HepG2 (cell line): ENCODE measurements around the gene CTU2. TPM values are rescaled to one million over a fixed set of nuclear protein-coding genes. Genes with fewer than 3 reads are reported as not detected.

ENCODE experiments used
- ATAC-seq: fragments of 200-7000 bp; cut with Tn5 transposase; 3 replicates; pipeline ENCODE4 v1.9.1; 2020; ENCODE audit warnings: mild to moderate bottlenecking, moderate library complexity
- BruUV-seq: library from RNA; stranded (reverse); fragments of 400-500 nt; replicated peaks from 2 replicates; lab custom pipeline; 2021; lab: Mats Ljungman, UMichigan
- CTCF ChIA-PET: fragments of 300-600 bp; formaldehyde crosslinking; extraction: SDS; loops from one replicate; lab custom pipeline; 2021; ENCODE audit warnings: low total read pairs, inconsistent platforms, low intra/inter-chr PET ratio; lab: Yijun Ruan, JAX
- POLR2A ChIA-PET: fragments of 350-600 bp; sonication (Branson Sonifier 250); formaldehyde crosslinking; loops from one replicate; lab custom pipeline; 2020; ENCODE audit warnings: antibody characterized with exemption, inconsistent platforms; lab: Yijun Ruan, JAX
- DNase-seq: peaks from one replicate; pipeline ENCODE4 v3.0.0-alpha.2; 2015; ENCODE audit warnings: low spot score
- FAIRE-seq: peaks from 3 replicates; lab custom pipeline; 2011; peaks lifted over from hg19 to GRCh38; lab: Jason Lieb, UNC
- H2AFZ ChIP-seq: one replicate; pipeline ENCODE4 v1.6.1; 2011; ENCODE audit warnings: low read length, inconsistent platforms
- H3K27ac ChIP-seq: fragments of 300-600 bp; 3 replicates; pipeline ENCODE4 v1.8.0; 2011; ENCODE audit warnings: mixed run types, mild to moderate bottlenecking, mixed read lengths, low read length, inconsistent platforms; ENCODE audit not compliant: insufficient read depth; ENCODE audit errors: extremely low read length
- H3K27me3 ChIP-seq, 2 experiments: fragments of 200-600 bp in 1 of 2; 2 replicates in 1 of 2; 3 replicates in 1 of 2; pipeline versions ENCODE4 v1.6.0 to v1.8.0; 2011; ENCODE audit warnings: low read length in 2 of 2, mild to moderate bottlenecking in 2 of 2, moderate library complexity in 2 of 2, inconsistent platforms in 1 of 2; ENCODE audit not compliant: insufficient read depth in 2 of 2, control insufficient read depth in 1 of 2
- H3K36me3 ChIP-seq, 2 experiments: fragments of 200-600 bp in 1 of 2; replicated peaks in 1 of 2; 2 replicates in 1 of 2; 3 replicates in 1 of 2; pipeline versions ENCODE4 v1.5.1 to v1.8.0; 2011; ENCODE audit warnings: low read length in 2 of 2, inconsistent platforms in 1 of 2; ENCODE audit not compliant: insufficient read depth in 2 of 2, control insufficient read depth in 1 of 2
- H3K4me1 ChIP-seq: 2 replicates; pipeline ENCODE4 v1.5.1; 2012; ENCODE audit warnings: low read length, inconsistent platforms; ENCODE audit not compliant: insufficient read depth
- H3K4me2 ChIP-seq: 2 replicates; pipeline ENCODE4 v1.6.0; 2011; ENCODE audit warnings: low read depth, low read length, inconsistent platforms
- H3K4me3 ChIP-seq, 3 experiments: fragments of 200-600 bp in 1 of 3; sonication (generic), shearing (Covaris generic) in 1 of 3; replicated peaks in 1 of 3; 2 replicates each; pipeline ENCODE4 v1.5.1; 2011 to 2016; ENCODE audit warnings: low read length in 3 of 3, inconsistent platforms in 2 of 3, low read depth in 2 of 3, mild to moderate bottlenecking in 2 of 3, control low read depth in 1 of 3, mixed read lengths in 1 of 3; ENCODE audit not compliant: insufficient read depth in 1 of 3
- H3K79me2 ChIP-seq: one replicate; pipeline ENCODE4 v1.6.1; 2011; ENCODE audit warnings: low read length, inconsistent platforms; ENCODE audit not compliant: insufficient read depth
- H3K9ac ChIP-seq: 2 replicates; pipeline ENCODE4 v1.6.0; 2011; ENCODE audit warnings: mild to moderate bottlenecking, low read depth, low read length, inconsistent platforms; ENCODE audit not compliant: insufficient read depth
- H3K9me3 ChIP-seq: 2 replicates; pipeline ENCODE4 v1.5.1; 2012; ENCODE audit warnings: mild to moderate bottlenecking, low read length
- H4K20me1 ChIP-seq: 2 replicates; pipeline ENCODE4 v1.6.0; 2011; ENCODE audit warnings: inconsistent platforms, mild to moderate bottlenecking, low read length, moderate library complexity; ENCODE audit not compliant: insufficient read depth
- BORCS8-MEF2B ChIP-seq: sonication (generic); formaldehyde crosslinking; IDR thresholded peaks from 2 replicates; pipeline ENCODE4 v1.8.0; 2022; ENCODE audit warnings: mild to moderate bottlenecking, missing genetic modification reagents
- EEA1 ChIP-seq: sonication (generic); formaldehyde crosslinking; IDR thresholded peaks from 2 replicates; pipeline ENCODE4 v1.5.1; 2020; ENCODE audit warnings: mild to moderate bottlenecking, missing genetic modification reagents, borderline replicate concordance
- EED ChIP-seq: sonication (generic); formaldehyde crosslinking; IDR thresholded peaks from 2 replicates; pipeline ENCODE4 v1.5.0; 2020; ENCODE audit warnings: mild to moderate bottlenecking, missing genetic modification reagents
- FLYWCH1 ChIP-seq: sonication (generic); formaldehyde crosslinking; IDR thresholded peaks from 2 replicates; pipeline ENCODE4 v1.8.1; 2023; ENCODE audit warnings: mild to moderate bottlenecking, missing genetic modification reagents
- GATAD1 ChIP-seq: IDR thresholded peaks from 2 replicates; pipeline ENCODE4 v1.6.1; 2016; ENCODE audit warnings: missing genetic modification reagents, missing compliant biosample characterization
- HOXA9 ChIP-seq: sonication (generic); formaldehyde crosslinking; IDR thresholded peaks from 2 replicates; pipeline ENCODE4 v1.8.1; 2022; ENCODE audit warnings: missing genetic modification reagents, mild to moderate bottlenecking, moderate library complexity, borderline replicate concordance
- SETDB1 ChIP-seq: sonication (generic); formaldehyde crosslinking; IDR thresholded peaks from 2 replicates; pipeline ENCODE4 v1.5.1; 2020; ENCODE audit warnings: missing genetic modification reagents, mild to moderate bottlenecking, borderline replicate concordance
- SMC3 ChIP-seq: IDR thresholded peaks from 2 replicates; pipeline ENCODE4 v1.6.1; 2011; ENCODE audit warnings: low read length, improper control_type of control experiment
- SRF ChIP-seq: IDR thresholded peaks from 2 replicates; pipeline ENCODE4 v1.6.1; 2011; ENCODE audit warnings: mild to moderate bottlenecking, low read depth, low read length, moderate library complexity
- TBX2 ChIP-seq: sonication (generic); formaldehyde crosslinking; IDR thresholded peaks from 2 replicates; pipeline ENCODE4 v1.5.0; 2020; ENCODE audit warnings: missing genetic modification reagents, mild to moderate bottlenecking, borderline replicate concordance
- ZBTB38 ChIP-seq: sonication (generic); formaldehyde crosslinking; IDR thresholded peaks from 2 replicates; pipeline ENCODE4 v1.5.1; 2020; ENCODE audit warnings: mild to moderate bottlenecking, missing genetic modification reagents
- ZNF354B ChIP-seq: sonication (generic); formaldehyde crosslinking; IDR thresholded peaks from 2 replicates; pipeline ENCODE4 v1.8.0; 2022; ENCODE audit warnings: mild to moderate bottlenecking, missing genetic modification reagents
- ZNF607 ChIP-seq: sonication (generic); formaldehyde crosslinking; IDR thresholded peaks from 2 replicates; pipeline ENCODE4 v1.5.1; 2020; ENCODE audit warnings: missing genetic modification reagents, mild to moderate bottlenecking, borderline replicate concordance
- ZNF660 ChIP-seq: sonication (generic); formaldehyde crosslinking; IDR thresholded peaks from 2 replicates; pipeline ENCODE4 v1.5.1; 2020; ENCODE audit warnings: mild to moderate bottlenecking, low read depth, missing genetic modification reagents, borderline replicate concordance
- ZNF841 ChIP-seq: sonication (generic); formaldehyde crosslinking; IDR thresholded peaks from 2 replicates; pipeline ENCODE4 v1.8.1; 2023; ENCODE audit warnings: missing genetic modification reagents, borderline replicate concordance
- WGBS: methylation state at CpG from one replicate; pipeline ENCODE4 v1.1.6; 2017; ENCODE audit warnings: low lambda C conversion rate; 5-methylcytosine and 5-hydroxymethylcytosine counted together
- in situ Hi-C: cut with HindIII; loops from 2 replicates; pipeline ENCODE4 v1.10.0; 2017; ENCODE audit warnings: low pct_unique_long_range_greater_than_20kb; ENCODE audit not compliant: extremely low pct_ligation_motif_present
- intact Hi-C: fragments of 100-400 bp; cut with micrococcal nuclease; formaldehyde crosslinking; loops from one replicate; pipeline ENCODE4 v1.10.0; 2022; ENCODE audit not compliant: unreplicated experiment
- polyA plus RNA-seq, 8 experiments: library from polyadenylated mRNA; depleted of rRNA in 3 of 8; stranded (reverse) in 7 of 8; unstranded in 1 of 8; fragments of >200 nt; fragmentation: Illumina TruSeq in 4 of 8; extraction: Trizol in 4 of 8; gene quantifications; 2 replicates each; pipeline versions ENCODE4 v1.2.1 to v1.2.3, GENCODE V29; 2011 to 2016; ENCODE audit warnings: low read depth in 4 of 8, missing spikeins in 1 of 8, mixed read lengths in 1 of 8; ENCODE audit not compliant: insufficient read depth in 1 of 8
- total RNA-seq, 5 experiments: library from RNA; depleted of rRNA; stranded (reverse); fragments of >200 nt; fragmentation: Illumina TruSeq; extraction: Trizol; gene quantifications; 2 replicates each; pipeline ENCODE4 v1.2.3, GENCODE V29; 2016; ENCODE audit warnings: low read depth in 1 of 5
- TF ChIP-seq, protein P1 (sequence below): sonication (generic); formaldehyde crosslinking; conservative IDR thresholded peaks from 2 replicates; pipeline ENCODE4 v1.8.0; 2022; ENCODE audit warnings: mild to moderate bottlenecking, moderate library complexity, missing genetic modification reagents
- TF ChIP-seq, protein P2 (sequence below): sonication (generic); formaldehyde crosslinking; IDR thresholded peaks from 2 replicates; pipeline ENCODE4 v1.5.1; 2020; ENCODE audit warnings: mild to moderate bottlenecking, missing genetic modification reagents

CTU2 gene
- total and polyA plus RNA-seq, 2 of the 13 experiments (the other 11 are each of a cell fraction or from before 2014, with no cell fraction given) = 13.3 to 21.9 TPM

- TF ChIP-seq SRF = no peak
- TF ChIP-seq, protein P1, sequence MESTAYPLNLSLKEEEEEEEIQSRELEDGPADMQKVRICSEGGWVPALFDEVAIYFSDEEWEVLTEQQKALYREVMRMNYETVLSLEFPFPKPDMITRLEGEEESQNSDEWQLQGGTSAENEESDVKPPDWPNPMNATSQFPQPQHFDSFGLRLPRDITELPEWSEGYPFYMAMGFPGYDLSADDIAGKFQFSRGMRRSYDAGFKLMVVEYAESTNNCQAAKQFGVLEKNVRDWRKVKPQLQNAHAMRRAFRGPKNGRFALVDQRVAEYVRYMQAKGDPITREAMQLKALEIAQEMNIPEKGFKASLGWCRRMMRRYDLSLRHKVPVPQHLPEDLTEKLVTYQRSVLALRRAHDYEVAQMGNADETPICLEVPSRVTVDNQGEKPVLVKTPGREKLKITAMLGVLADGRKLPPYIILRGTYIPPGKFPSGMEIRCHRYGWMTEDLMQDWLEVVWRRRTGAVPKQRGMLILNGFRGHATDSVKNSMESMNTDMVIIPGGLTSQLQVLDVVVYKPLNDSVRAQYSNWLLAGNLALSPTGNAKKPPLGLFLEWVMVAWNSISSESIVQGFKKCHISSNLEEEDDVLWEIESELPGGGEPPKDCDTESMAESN (CRISPR knock-in tag) = 0 out of 2 replicates have a peak, but pooled peaks have one; percentile 42
- TF ChIP-seq HOXA9 = no peak
- no peak for TF ChIP-seq ZNF607
- TF ChIP-seq ZNF354B (CRISPR knock-in tag) = no peak
- TF ChIP-seq EED (CRISPR knock-in tag) = no peak
- TF ChIP-seq BORCS8-MEF2B = peak; percentile 26; the same call in 1 of the 2 replicates
- TF ChIP-seq SETDB1 (CRISPR knock-in tag) = no peak
- no peak for TF ChIP-seq ZNF660 (CRISPR knock-in tag)
- no peak for TF ChIP-seq SMC3
Observed at GRCh38 chr16:88678224-88678979, 27.9 kb upstream of the CTU2 start (continued).

DNA sequence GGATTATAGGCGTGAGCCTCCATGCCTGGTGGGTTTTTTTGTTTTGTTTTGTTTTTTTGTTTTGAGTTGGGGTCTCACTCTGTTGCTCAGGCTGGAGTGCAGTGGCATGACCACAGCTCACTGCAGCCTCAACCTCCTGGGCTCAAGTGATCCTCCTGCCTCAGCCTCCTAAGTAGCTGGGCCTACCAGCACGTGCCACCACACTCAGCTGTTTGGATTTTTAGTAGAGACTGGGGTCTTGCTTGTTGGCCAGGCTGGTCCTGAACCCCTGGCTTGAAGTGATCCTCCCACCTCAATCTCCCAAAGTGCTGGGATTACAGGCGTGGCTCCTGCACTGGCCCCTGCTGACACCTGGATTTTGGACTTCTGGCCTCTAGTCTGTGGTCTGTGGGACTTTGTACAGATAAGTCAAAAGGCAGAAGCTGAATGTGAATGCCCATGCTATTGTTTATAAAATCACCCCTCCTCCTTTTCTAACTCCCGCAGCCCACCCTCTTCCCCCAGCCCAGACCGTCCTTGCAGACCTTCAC is 25.7 kb upstream of the CTU2 start:
- Histone ChIP-seq H3K4me3 (peak overlapping the region in 1 of 3 experiments; percentile 58; a peak in 2 of 6 replicates), H3K79me2 (no peaks in the 10 kb centered on the region), H3K4me2 (peak overlapping the region; percentile 65), H3K36me3 (no peaks in the 10 kb centered on the region), H3K9ac (no peak overlapping the region), H3K4me1 (peaks cover 48% of the 10 kb centered on the region), H3K27ac (no peak overlapping the region), H3K9me3 (no peaks in the 10 kb centered on the region), H2AFZ (no peak overlapping the region), H3K27me3 (peaks cover 7 to 43% of the 10 kb centered on the region in 2 experiments; a peak in 4 of 5 replicates), H4K20me1 (peaks cover 8% of the 10 kb centered on the region; the same call in 1 of the 2 replicates)
- ATAC-seq (no peak), FAIRE-seq (no peak), DNase-seq (no peak)
- intact Hi-C loops (no loop called here), in situ Hi-C loops (no loop called here)
- 47% methylated on average over 5 of the region's 5 CpGs for WGBS
- ChIA-PET CTCF (interaction anchor here (0.9 kb wide), 1 partner anchor 17 kb away, joined by 4 read pairs; no protein-coding TSS in a partner anchor), POLR2A (interaction anchor here (1.1 to 1.5 kb wide), 2 partner anchors 18 to 31 kb away, joined by 3 to 6 read pairs; partner anchors contain the start of gene MVD)
- no TSS peak for BruUV-seq
- TF ChIP-seq, protein P2, sequence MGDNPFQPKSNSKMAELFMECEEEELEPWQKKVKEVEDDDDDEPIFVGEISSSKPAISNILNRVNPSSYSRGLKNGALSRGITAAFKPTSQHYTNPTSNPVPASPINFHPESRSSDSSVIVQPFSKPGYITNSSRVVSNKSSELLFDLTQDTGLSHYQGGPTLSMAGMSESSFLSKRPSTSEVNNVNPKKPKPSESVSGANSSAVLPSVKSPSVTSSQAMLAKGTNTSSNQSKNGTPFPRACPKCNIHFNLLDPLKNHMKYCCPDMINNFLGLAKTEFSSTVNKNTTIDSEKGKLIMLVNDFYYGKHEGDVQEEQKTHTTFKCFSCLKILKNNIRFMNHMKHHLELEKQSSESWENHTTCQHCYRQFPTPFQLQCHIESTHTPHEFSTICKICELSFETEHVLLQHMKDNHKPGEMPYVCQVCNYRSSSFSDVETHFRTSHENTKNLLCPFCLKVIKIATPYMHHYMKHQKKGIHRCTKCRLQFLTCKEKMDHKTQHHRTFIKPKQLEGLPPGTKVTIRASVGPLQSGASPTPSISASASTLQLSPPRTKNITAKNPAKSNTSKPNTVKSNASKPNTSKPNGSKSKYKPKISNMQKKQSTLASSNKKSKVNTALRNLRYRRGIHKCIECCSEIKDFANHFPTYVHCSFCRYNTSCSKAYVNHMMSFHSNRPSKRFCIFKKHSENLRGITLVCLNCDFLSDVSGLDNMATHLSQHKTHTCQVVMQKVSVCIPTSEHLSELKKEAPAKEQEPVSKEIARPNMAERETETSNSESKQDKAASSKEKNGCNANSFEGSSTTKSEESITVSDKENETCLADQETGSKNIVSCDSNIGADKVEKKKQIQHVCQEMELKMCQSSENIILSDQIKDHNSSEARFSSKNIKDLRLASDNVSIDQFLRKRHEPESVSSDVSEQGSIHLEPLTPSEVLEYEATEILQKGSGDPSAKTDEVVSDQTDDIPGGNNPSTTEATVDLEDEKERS (CRISPR knock-in tag) = 0 out of 2 replicates have a peak, but pooled peaks have one; percentile 37
- TF ChIP-seq GATAD1 (CRISPR knock-in tag) (no peak), ZBTB38 (CRISPR knock-in tag) (no peak), ZNF841 (no peak), EEA1 (no peak), TBX2 (CRISPR knock-in tag) (0 out of 2 replicates have a peak, but pooled peaks have one; percentile 12), FLYWCH1 (CRISPR knock-in tag) (no peak)
